Neural cell (in vitro differentiated cells): ENCODE data around the gene MED22.

Experiments
- EP300 ChIP-seq: fragments of 450-650 bp; conservative IDR thresholded peaks from 2 replicates; pipeline ENCODE4 v1.6.1; 2014; ENCODE audit warnings: antibody characterized with exemption, mild to moderate bottlenecking, moderate library complexity; ENCODE audit not compliant: poor library complexity, severe bottlenecking
- EZH2 ChIP-seq: fragments of 200-600, 300-800 bp; shearing (Covaris generic), sonication (generic); IDR thresholded peaks from 2 replicates; pipeline ENCODE4 v1.6.1; 2014; ENCODE audit warnings: antibody characterized with exemption, low read length, borderline replicate concordance, mild to moderate bottlenecking; ENCODE audit not compliant: insufficient read depth, poor library complexity, severe bottlenecking
- MXI1 ChIP-seq: fragments of 450-650 bp; conservative IDR thresholded peaks from 2 replicates; pipeline ENCODE4 v1.6.1; 2014; ENCODE audit warnings: antibody characterized with exemption, mild to moderate bottlenecking; ENCODE audit not compliant: poor library complexity, severe bottlenecking
- POLR2AphosphoS5 ChIP-seq: IDR thresholded peaks from 2 replicates; pipeline ENCODE4 v1.6.1; 2012
- RAD21 ChIP-seq: fragments of 450-650 bp; conservative IDR thresholded peaks from 2 replicates; pipeline ENCODE4 v1.6.1; 2014; ENCODE audit warnings: antibody characterized with exemption, mild to moderate bottlenecking, moderate library complexity
- SMC3 ChIP-seq: fragments of 450-650 bp; conservative IDR thresholded peaks from 2 replicates; pipeline ENCODE4 v1.6.1; 2014; ENCODE audit warnings: antibody characterized with exemption, mild to moderate bottlenecking, moderate library complexity; ENCODE audit not compliant: poor library complexity
- TF ChIP-seq, protein P1 (sequence below): fragments of 450-650 bp; IDR thresholded peaks from 2 replicates; pipeline ENCODE4 v1.5.1; 2014; ENCODE audit warnings: antibody characterized with exemption, mild to moderate bottlenecking, moderate library complexity; ENCODE audit not compliant: poor library complexity, severe bottlenecking
- TF ChIP-seq, protein P2 (sequence below): IDR thresholded peaks from 2 replicates; pipeline ENCODE4 v1.6.1; 2012; ENCODE audit warnings: borderline replicate concordance

DNA sequence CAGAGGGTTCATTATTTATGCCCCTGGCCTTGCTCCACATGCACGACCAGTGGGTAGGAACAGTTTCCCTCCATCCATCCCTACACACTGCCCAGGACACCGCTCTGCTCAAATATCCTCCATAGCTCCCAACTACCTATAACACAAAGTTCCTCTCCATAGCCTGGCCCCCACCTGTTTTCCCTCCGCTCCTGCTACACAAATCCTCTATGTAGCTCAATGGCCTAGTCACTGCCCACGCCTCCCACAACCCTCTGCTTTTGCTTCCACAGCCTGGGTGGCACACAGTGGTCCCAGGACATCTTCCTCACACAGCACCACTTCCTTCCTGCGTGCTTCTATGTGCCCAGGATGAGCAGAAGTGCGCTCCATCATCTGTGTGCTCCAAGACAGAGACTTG is 49.4 kb upstream of the MED22 start:
- no peak for TF ChIP-seq RAD21
- TF ChIP-seq, protein P1, sequence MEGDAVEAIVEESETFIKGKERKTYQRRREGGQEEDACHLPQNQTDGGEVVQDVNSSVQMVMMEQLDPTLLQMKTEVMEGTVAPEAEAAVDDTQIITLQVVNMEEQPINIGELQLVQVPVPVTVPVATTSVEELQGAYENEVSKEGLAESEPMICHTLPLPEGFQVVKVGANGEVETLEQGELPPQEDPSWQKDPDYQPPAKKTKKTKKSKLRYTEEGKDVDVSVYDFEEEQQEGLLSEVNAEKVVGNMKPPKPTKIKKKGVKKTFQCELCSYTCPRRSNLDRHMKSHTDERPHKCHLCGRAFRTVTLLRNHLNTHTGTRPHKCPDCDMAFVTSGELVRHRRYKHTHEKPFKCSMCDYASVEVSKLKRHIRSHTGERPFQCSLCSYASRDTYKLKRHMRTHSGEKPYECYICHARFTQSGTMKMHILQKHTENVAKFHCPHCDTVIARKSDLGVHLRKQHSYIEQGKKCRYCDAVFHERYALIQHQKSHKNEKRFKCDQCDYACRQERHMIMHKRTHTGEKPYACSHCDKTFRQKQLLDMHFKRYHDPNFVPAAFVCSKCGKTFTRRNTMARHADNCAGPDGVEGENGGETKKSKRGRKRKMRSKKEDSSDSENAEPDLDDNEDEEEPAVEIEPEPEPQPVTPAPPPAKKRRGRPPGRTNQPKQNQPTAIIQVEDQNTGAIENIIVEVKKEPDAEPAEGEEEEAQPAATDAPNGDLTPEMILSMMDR = no peak
- TF ChIP-seq EZH2 = no peak
- TF ChIP-seq, protein P2, sequence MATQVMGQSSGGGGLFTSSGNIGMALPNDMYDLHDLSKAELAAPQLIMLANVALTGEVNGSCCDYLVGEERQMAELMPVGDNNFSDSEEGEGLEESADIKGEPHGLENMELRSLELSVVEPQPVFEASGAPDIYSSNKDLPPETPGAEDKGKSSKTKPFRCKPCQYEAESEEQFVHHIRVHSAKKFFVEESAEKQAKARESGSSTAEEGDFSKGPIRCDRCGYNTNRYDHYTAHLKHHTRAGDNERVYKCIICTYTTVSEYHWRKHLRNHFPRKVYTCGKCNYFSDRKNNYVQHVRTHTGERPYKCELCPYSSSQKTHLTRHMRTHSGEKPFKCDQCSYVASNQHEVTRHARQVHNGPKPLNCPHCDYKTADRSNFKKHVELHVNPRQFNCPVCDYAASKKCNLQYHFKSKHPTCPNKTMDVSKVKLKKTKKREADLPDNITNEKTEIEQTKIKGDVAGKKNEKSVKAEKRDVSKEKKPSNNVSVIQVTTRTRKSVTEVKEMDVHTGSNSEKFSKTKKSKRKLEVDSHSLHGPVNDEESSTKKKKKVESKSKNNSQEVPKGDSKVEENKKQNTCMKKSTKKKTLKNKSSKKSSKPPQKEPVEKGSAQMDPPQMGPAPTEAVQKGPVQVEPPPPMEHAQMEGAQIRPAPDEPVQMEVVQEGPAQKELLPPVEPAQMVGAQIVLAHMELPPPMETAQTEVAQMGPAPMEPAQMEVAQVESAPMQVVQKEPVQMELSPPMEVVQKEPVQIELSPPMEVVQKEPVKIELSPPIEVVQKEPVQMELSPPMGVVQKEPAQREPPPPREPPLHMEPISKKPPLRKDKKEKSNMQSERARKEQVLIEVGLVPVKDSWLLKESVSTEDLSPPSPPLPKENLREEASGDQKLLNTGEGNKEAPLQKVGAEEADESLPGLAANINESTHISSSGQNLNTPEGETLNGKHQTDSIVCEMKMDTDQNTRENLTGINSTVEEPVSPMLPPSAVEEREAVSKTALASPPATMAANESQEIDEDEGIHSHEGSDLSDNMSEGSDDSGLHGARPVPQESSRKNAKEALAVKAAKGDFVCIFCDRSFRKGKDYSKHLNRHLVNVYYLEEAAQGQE = no peak
- no peak for TF ChIP-seq MXI1
- no peak for TF ChIP-seq SMC3
- no peak for TF ChIP-seq POLR2AphosphoS5
- no peak for TF ChIP-seq EP300
